GM21515 (cell line): ENCODE measurements around the gene PRKACA.
"Not testable (repeated sequence)": the region's sequence is repeated elsewhere in the genome, so short reads cannot be mapped to it uniquely, and the experiment has no call there.

Source experiments
- ATAC-seq: cut with Tn5 transposase; IDR thresholded peaks from one replicate; pipeline ENCODE4 v1.9.1; 2021; ENCODE audit not compliant: unreplicated experiment

PRKACA gene

GRCh38 chr19:14052470-14052869 is 65.1 kb downstream of the PRKACA start:
- ATAC-seq, result no peak

DNA sequence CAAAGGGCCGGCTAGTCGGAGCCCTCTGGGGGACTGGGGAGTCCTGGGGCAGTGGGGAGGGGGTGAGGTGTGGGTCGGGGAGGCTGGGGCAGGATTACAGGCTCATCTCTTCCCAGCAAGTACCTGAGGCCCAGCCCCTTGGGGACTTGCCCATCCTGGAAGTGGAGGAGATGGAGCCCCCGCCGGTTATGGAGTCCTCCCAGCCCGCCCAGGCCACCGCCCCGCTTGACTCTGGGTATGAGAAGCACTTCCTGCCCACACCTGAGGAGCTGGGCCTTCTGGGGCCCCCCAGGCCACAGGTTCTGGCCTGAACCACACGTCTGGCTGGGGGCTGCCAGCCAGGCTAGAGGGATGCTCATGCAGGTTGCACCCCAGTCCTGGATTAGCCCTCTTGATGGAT is 65.6 kb downstream of the PRKACA start:
- no peak for ATAC-seq

- not testable (repeated sequence) for ATAC-seq
These were observed 66.6 kb downstream of the PRKACA start for GRCh38 chr19:14050961-14051360.

GRCh38 chr19:14050512-14050911 is 67.0 kb downstream of the PRKACA start:
- ATAC-seq, result no peak

DNA sequence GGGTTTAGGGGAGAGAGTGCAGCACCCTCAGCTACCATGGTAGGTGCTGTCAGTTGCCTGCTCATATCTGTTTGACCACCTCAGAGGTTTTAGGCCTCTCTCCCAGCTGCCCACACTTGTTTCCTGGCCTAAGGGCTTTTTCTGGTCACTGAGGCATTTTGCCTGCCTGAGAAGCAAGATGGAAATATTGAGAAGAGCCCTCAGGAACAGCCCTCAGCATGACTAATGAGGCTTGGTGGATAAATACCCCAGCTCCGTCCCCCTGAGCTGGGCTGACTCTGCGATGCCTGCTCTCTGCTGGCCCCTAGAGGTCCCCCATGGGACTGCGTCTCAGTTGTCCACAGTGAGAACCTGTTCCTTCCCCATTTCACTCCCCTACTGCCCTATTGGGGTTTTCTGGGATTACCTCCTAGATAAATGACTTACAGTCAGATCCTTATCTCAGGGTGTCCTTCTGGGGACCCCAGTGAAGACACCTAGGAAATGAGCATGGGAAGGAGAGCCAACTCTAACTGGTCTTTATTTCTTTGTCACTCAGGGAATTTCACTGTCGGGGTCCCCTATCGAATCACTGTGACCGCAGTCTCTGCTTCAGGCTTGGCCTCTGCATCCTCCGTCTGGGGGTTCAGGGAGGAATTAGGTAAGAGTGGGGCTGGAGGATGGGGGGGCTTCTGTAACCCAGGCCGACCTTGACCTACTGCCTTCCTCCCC is 69.0 kb downstream of the PRKACA start:
- no peak for ATAC-seq

DNA sequence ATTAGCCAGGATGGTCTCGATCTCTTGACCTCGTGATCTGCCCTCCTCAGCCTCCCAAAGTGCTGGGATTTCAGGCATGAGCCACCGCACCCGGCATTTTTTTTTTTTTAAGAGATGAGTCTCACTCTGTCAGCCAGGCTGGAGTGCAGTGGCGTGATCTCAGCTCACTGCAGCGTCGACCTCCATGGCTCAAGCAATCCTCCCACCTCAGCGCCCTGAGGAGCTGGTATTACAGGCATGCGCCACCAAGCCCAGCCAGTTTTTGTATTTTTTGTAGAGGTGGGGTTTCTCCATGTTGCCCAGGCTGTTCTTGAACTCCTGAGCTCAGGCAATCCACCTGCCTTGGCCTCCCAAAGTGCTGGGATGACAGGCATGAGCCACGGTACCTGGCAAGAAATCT is 69.7 kb downstream of the PRKACA start:
- not testable (repeated sequence) for ATAC-seq

GRCh38 chr19:14042659-14043608 is 74.6 kb downstream of the PRKACA start:
- ATAC-seq, result not testable (repeated sequence)
